GM18498 (cell line): ENCODE measurements around the gene GNA14.

ENCODE experiments used
- ATAC-seq: cut with Tn5 transposase; IDR thresholded peaks from one replicate; pipeline ENCODE4 v1.9.1; 2021; ENCODE audit warnings: mild to moderate bottlenecking, moderate library complexity; ENCODE audit not compliant: unreplicated experiment

The GNA14 gene

GRCh38 chr9:77543131-77543822, 104.8 kb downstream of the GNA14 start:
- no peak for ATAC-seq

- no peak for ATAC-seq
Measured at GRCh38 chr9:77541600-77541999, 106.5 kb downstream of the GNA14 start.

GRCh38 chr9:77541055-77541454, 107.1 kb downstream of the GNA14 start:
- no peak for ATAC-seq

GRCh38 chr9:77534376-77535057, 113.6 kb downstream of the GNA14 start:
- ATAC-seq = no peak

GRCh38 chr9:77533671-77534070, 114.5 kb downstream of the GNA14 start:
- ATAC-seq = no peak

- ATAC-seq = no peak
Measured at GRCh38 chr9:77532607-77533006, 115.5 kb downstream of the GNA14 start.

- no peak for ATAC-seq
Measured at GRCh38 chr9:77531400-77531799, 116.7 kb downstream of the GNA14 start.

- ATAC-seq = no peak
Measured at GRCh38 chr9:77523891-77524290, 124.2 kb downstream of the GNA14 start.

- ATAC-seq = no peak
Measured at GRCh38 chr9:77521091-77521490, 127.0 kb downstream of the GNA14 start.

- ATAC-seq = no peak
Measured at GRCh38 chr9:77518688-77519087, 129.4 kb downstream of the GNA14 start.

- ATAC-seq = no peak
Measured at GRCh38 chr9:77516781-77517180, 131.3 kb downstream of the GNA14 start.

- ATAC-seq = no peak
Measured at GRCh38 chr9:77514886-77515711, 133.0 kb downstream of the GNA14 start.

GRCh38 chr9:77513457-77513856, 134.7 kb downstream of the GNA14 start:
- ATAC-seq = no peak

GRCh38 chr9:77512876-77513275, 135.2 kb downstream of the GNA14 start:
- ATAC-seq = no peak

- ATAC-seq = no peak
Measured at GRCh38 chr9:77511525-77511924, 136.6 kb downstream of the GNA14 start.

- no peak for ATAC-seq
Measured at GRCh38 chr9:77510666-77511065, 137.5 kb downstream of the GNA14 start.

GRCh38 chr9:77508396-77508795, 139.7 kb downstream of the GNA14 start:
- ATAC-seq = no peak

- ATAC-seq = no peak
Measured at GRCh38 chr9:77507212-77507961, 140.7 kb downstream of the GNA14 start.

- ATAC-seq = no peak
Measured at GRCh38 chr9:77505232-77505631, 142.9 kb downstream of the GNA14 start.

GRCh38 chr9:77502568-77502967, 145.6 kb downstream of the GNA14 start:
- ATAC-seq = no peak

- no peak for ATAC-seq
Measured at GRCh38 chr9:77498891-77499290, 149.2 kb downstream of the GNA14 start.
